ENCODE measurements around the gene BCL7C.

The BCL7C gene

GRCh38 chr16:30922420-30922959, 28.6 kb upstream of the BCL7C start:
- peak; percentile 96 to 100 (median 100) for DNase-seq

- peak; percentile 28 to 84 (median 68) for DNase-seq
These were observed 28.0 kb upstream of the BCL7C start for GRCh38 chr16:30921748-30922419.

- no peak for DNase-seq
These were observed 27.5 kb upstream of the BCL7C start for GRCh38 chr16:30921459-30921747.

GRCh38 chr16:30920891-30921290, 27.0 kb upstream of the BCL7C start:
- no peak for DNase-seq

- DNase-seq, result no peak
These were observed 24.7 kb upstream of the BCL7C start for GRCh38 chr16:30918614-30919013.

GRCh38 chr16:30914830-30915229, 21.0 kb upstream of the BCL7C start:
- no peak for DNase-seq

GRCh38 chr16:30912794-30913412, 19.0 kb upstream of the BCL7C start:
- DNase-seq, result no peak

- no peak for DNase-seq
These were observed 16.7 kb upstream of the BCL7C start for GRCh38 chr16:30910427-30911029.

GRCh38 chr16:30907064-30907463, 13.2 kb upstream of the BCL7C start:
- DNase-seq, result no peak

- no peak for DNase-seq
These were observed 10.4 kb upstream of the BCL7C start for GRCh38 chr16:30904114-30904780.

- DNase-seq, result peak in 6 of 14 donors; percentile 10 to 46 (median 26)
These were observed 9.7 kb upstream of the BCL7C start for GRCh38 chr16:30903596-30903995.

- DNase-seq, result no peak
These were observed 9.1 kb upstream of the BCL7C start for GRCh38 chr16:30903002-30903401.

GRCh38 chr16:30902029-30902972, 8.4 kb upstream of the BCL7C start:
- DNase-seq, result peak in 10 of 14 donors; percentile 20 to 80 (median 56)

- no peak for DNase-seq
These were observed 7.5 kb upstream of the BCL7C start for GRCh38 chr16:30901201-30902028.

- DNase-seq, result no peak
These were observed 6.7 kb upstream of the BCL7C start for GRCh38 chr16:30900588-30900987.

GRCh38 chr16:30899794-30900193, 5.9 kb upstream of the BCL7C start:
- no peak for DNase-seq

- peak; percentile 24 to 89 (median 80) for DNase-seq
These were observed 3.2 kb upstream of the BCL7C start for GRCh38 chr16:30896889-30897733.

- DNase-seq, result peak in 12 of 14 donors; percentile 9 to 81 (median 62)
These were observed 2.5 kb upstream of the BCL7C start, which contains the start of gene CTF1 for GRCh38 chr16:30896261-30896888. Gene CTF1, plus strand, starts transcription at chr16:30896614. Its CDS starts 30 bp downstream, at chr16:30896644.

GRCh38 chr16:30895627-30896260, 1.9 kb upstream of the BCL7C start:
- no peak for DNase-seq
